ENCODE measurements around the gene PSPC1. TPM values are rescaled to one million over a fixed set of nuclear protein-coding genes. Genes with fewer than 3 reads are reported as not detected.

Gene PSPC1
- total RNA-seq, 1 experiment from 2014 or later: 60.7 TPM

GRCh38 chr13:19681517-19681916 lies 101.2 kb downstream of the PSPC1 start:
- Mint-ChIP-seq H3K36me3 (ENCODE audit: insufficient read depth, unreplicated experiment) (peaks cover 11% of the 10 kb centered on the region), H3K9me3 (ENCODE audit: low read depth, unreplicated experiment) (no peaks in the 10 kb centered on the region), H3K4me3 (ENCODE audit: low read depth, unreplicated experiment) (no peak overlapping the region), H3K27me3 (ENCODE audit: unreplicated experiment) (no peaks in the 10 kb centered on the region), H3K4me1 (ENCODE audit: low read depth, unreplicated experiment) (peaks cover 16% of the 10 kb centered on the region), H3K27ac (ENCODE audit: unreplicated experiment) (no peak overlapping the region)
- TF ChIP-seq CTCF (IDR thresholded peaks at IDR 0.05; ENCODE audit: unreplicated experiment): no peak
- CTCF ChIA-PET: no interaction called here
- BruUV-seq (replicated peaks): no TSS peak
- no peak for DNase-seq
- intact Hi-C loops (cut with micrococcal nuclease; ENCODE audit: unreplicated experiment): no loop called here

- no peak overlapping the region for H3K4me3 Mint-ChIP-seq (ENCODE audit: low read depth, unreplicated experiment)
- no peak overlapping the region for H3K27ac Mint-ChIP-seq (ENCODE audit: unreplicated experiment)
- H3K36me3 Mint-ChIP-seq (ENCODE audit: insufficient read depth, unreplicated experiment): peaks cover 11% of the 10 kb centered on the region
- CTCF ChIA-PET: no interaction called here
- H3K4me1 Mint-ChIP-seq (ENCODE audit: low read depth, unreplicated experiment): peaks cover 10% of the 10 kb centered on the region
- BruUV-seq (replicated peaks): no TSS peak
- no peaks in the 10 kb centered on the region for H3K27me3 Mint-ChIP-seq (ENCODE audit: unreplicated experiment)
- no peak for TF ChIP-seq CTCF (IDR thresholded peaks at IDR 0.05; ENCODE audit: unreplicated experiment)
- no peaks in the 10 kb centered on the region for H3K9me3 Mint-ChIP-seq (ENCODE audit: low read depth, unreplicated experiment)
- no peak for DNase-seq
- intact Hi-C loops (cut with micrococcal nuclease; ENCODE audit: unreplicated experiment): no loop called here
Observed at GRCh38 chr13:19680751-19681150, 102.0 kb downstream of the PSPC1 start.

GRCh38 chr13:19676168-19676567 lies 106.6 kb downstream of the PSPC1 start:
- CTCF ChIA-PET: no interaction called here

GRCh38 chr13:19674898-19675297 lies 107.8 kb downstream of the PSPC1 start:
- intact Hi-C loops (cut with micrococcal nuclease; ENCODE audit: unreplicated experiment): no loop called here
- DNase-seq: no peak
- no peak for TF ChIP-seq CTCF (IDR thresholded peaks at IDR 0.05; ENCODE audit: unreplicated experiment)
- Mint-ChIP-seq H3K4me3 (ENCODE audit: low read depth, unreplicated experiment) (no peak overlapping the region), H3K36me3 (ENCODE audit: insufficient read depth, unreplicated experiment) (peaks cover 48% of the 10 kb centered on the region), H3K27ac (ENCODE audit: unreplicated experiment) (no peak overlapping the region), H3K27me3 (ENCODE audit: unreplicated experiment) (no peaks in the 10 kb centered on the region), H3K4me1 (ENCODE audit: low read depth, unreplicated experiment) (no peaks in the 10 kb centered on the region), H3K9me3 (ENCODE audit: low read depth, unreplicated experiment) (no peaks in the 10 kb centered on the region)
- no TSS peak for BruUV-seq (replicated peaks)
- CTCF ChIA-PET: no interaction called here

More at GRCh38 chr13:19676168-19676567, 106.6 kb downstream of the PSPC1 start:
- no peak overlapping the region for H3K4me3 Mint-ChIP-seq (ENCODE audit: low read depth, unreplicated experiment)
- no peaks in the 10 kb centered on the region for H3K4me1 Mint-ChIP-seq (ENCODE audit: low read depth, unreplicated experiment)
- H3K9me3 Mint-ChIP-seq (ENCODE audit: low read depth, unreplicated experiment): no peaks in the 10 kb centered on the region
- no peaks in the 10 kb centered on the region for H3K27me3 Mint-ChIP-seq (ENCODE audit: unreplicated experiment)
- intact Hi-C loops (cut with micrococcal nuclease; ENCODE audit: unreplicated experiment): no loop called here
- no peak overlapping the region for H3K27ac Mint-ChIP-seq (ENCODE audit: unreplicated experiment)
- TF ChIP-seq CTCF (IDR thresholded peaks at IDR 0.05; ENCODE audit: unreplicated experiment): no peak
- H3K36me3 Mint-ChIP-seq (ENCODE audit: insufficient read depth, unreplicated experiment): peaks cover 41% of the 10 kb centered on the region
- no peak for DNase-seq
- BruUV-seq (replicated peaks): no TSS peak
